H1 (cell line): ENCODE results near the gene HS6ST2. TPM values are rescaled to one million over a fixed set of nuclear protein-coding genes. Genes with fewer than 3 reads are reported as not detected.

Experiments
- CTCF ChIA-PET: fragments of 300-600 bp; sonication (Branson Sonifier 250); formaldehyde crosslinking; loops from one replicate; lab custom pipeline; 2021; ENCODE audit not compliant: partially characterized antibody; lab: Charles Lee
- POLR2A ChIA-PET: fragments of 300-600 bp; sonication (Branson Sonifier 250); formaldehyde crosslinking; loops from one replicate; lab custom pipeline; 2021; ENCODE audit warnings: inconsistent platforms; ENCODE audit not compliant: partially characterized antibody; lab: Charles Lee
- DNase-seq, 2 experiments: peaks; one replicate each; pipeline versions ENCODE4 v3.0.0 to v3.0.0-alpha.2; 2010 to 2022; ENCODE audit warnings: low spot score in 2 of 2, low read depth in 1 of 2, mixed read lengths in 1 of 2
- FAIRE-seq: peaks from 2 replicates; lab custom pipeline; 2011; peaks lifted over from hg19 to GRCh38; lab: Jason Lieb, UNC
- H2AFZ ChIP-seq: 2 replicates; pipeline ENCODE4 v1.8.1; 2012; ENCODE audit warnings: low read length, inconsistent platforms
- H2AK5ac ChIP-seq: 2 replicates; pipeline ENCODE4 v1.6.1; 2013; ENCODE audit warnings: low read depth, low read length
- H2BK120ac ChIP-seq: replicated peaks from 2 replicates; pipeline ENCODE3; 2013; ENCODE audit warnings: low read depth, low read length, inconsistent platforms
- H2BK12ac ChIP-seq: 2 replicates; pipeline ENCODE4 v1.6.1; 2013; ENCODE audit warnings: low read depth, low read length
- H2BK15ac ChIP-seq: 2 replicates; pipeline ENCODE4 v1.6.1; 2013; ENCODE audit warnings: low read length
- H2BK20ac ChIP-seq: 2 replicates; pipeline ENCODE4 v1.6.1; 2013; ENCODE audit warnings: low read length
- H2BK5ac ChIP-seq: 2 replicates; pipeline ENCODE4 v1.6.1; 2013; ENCODE audit warnings: low read depth, low read length
- H3K14ac ChIP-seq: 2 replicates; pipeline ENCODE4 v1.6.1; 2013; ENCODE audit warnings: inconsistent platforms; ENCODE audit not compliant: insufficient read length
- H3K18ac ChIP-seq: 2 replicates; pipeline ENCODE4 v1.6.1; 2013; ENCODE audit warnings: low read length; ENCODE audit errors: extremely low read depth
- H3K23ac ChIP-seq: 2 replicates; pipeline ENCODE4 v1.6.1; 2013; ENCODE audit warnings: inconsistent platforms; ENCODE audit not compliant: insufficient read length
- H3K23me2 ChIP-seq: 2 replicates; pipeline ENCODE4 v1.6.1; 2013; ENCODE audit warnings: low read depth, low read length
- H3K27ac ChIP-seq: 2 replicates; pipeline ENCODE4 v1.6.1; 2011; ENCODE audit warnings: low read depth, low read length, inconsistent platforms
- H3K27me3 ChIP-seq, 4 experiments: replicated peaks in 1 of 4; 1 replicate in 1 of 4; 2 replicates in 3 of 4; pipeline versions ENCODE4 v1.6.1 to v1.8.1; 2011 to 2013; ENCODE audit warnings: low read length in 3 of 4, mild to moderate bottlenecking in 3 of 4, inconsistent platforms in 2 of 4, mixed read lengths in 2 of 4, moderate library complexity in 1 of 4; ENCODE audit not compliant: control insufficient read depth in 3 of 4, insufficient read depth in 3 of 4; ENCODE audit errors: extremely low read depth in 1 of 4
- H3K36me3 ChIP-seq, 4 experiments: 2 replicates each; pipeline versions ENCODE4 v1.6.1 to v1.8.1; 2011 to 2013; ENCODE audit warnings: mild to moderate bottlenecking in 4 of 4, low read length in 3 of 4, moderate library complexity in 2 of 4, control low read depth in 1 of 4, inconsistent platforms in 1 of 4; ENCODE audit not compliant: insufficient read depth in 4 of 4, control insufficient read depth in 2 of 4
- H3K4ac ChIP-seq: replicated peaks from 2 replicates; pipeline ENCODE3; 2013; ENCODE audit warnings: low read length, low read depth, mixed read lengths, inconsistent platforms; ENCODE audit not compliant: insufficient read length
- H3K4me1 ChIP-seq, 4 experiments: replicated peaks in 1 of 4; 1 replicate in 1 of 4; 2 replicates in 3 of 4; pipeline versions ENCODE4 v1.6.1 to v1.8.1; 2011 to 2013; ENCODE audit warnings: low read length in 3 of 4, inconsistent platforms in 2 of 4, mixed read lengths in 1 of 4; ENCODE audit not compliant: insufficient read depth in 4 of 4, control insufficient read depth in 3 of 4
- H3K4me2 ChIP-seq, 2 experiments: 2 replicates each; pipeline versions ENCODE4 v1.6.1 to v1.8.1; 2011 to 2013; ENCODE audit warnings: low read depth in 2 of 2, low read length in 2 of 2, control low read depth in 1 of 2, inconsistent platforms in 1 of 2, mild to moderate bottlenecking in 1 of 2; ENCODE audit not compliant: insufficient read depth in 1 of 2
- H3K4me3 ChIP-seq, 4 experiments: fragments of 200-600, 300-600 bp in 1 of 4; sonication (generic), shearing (Covaris generic), sonication (Bioruptor Twin) in 1 of 4; 2 replicates each; pipeline versions ENCODE4 v1.5.1 to v1.8.1; 2011 to 2016; ENCODE audit warnings: low read length in 4 of 4, low read depth in 3 of 4, control low read depth in 2 of 4, inconsistent platforms in 2 of 4, mild to moderate bottlenecking in 2 of 4, mixed read lengths in 1 of 4, moderate library complexity in 1 of 4; ENCODE audit not compliant: insufficient read depth in 2 of 4; ENCODE audit errors: extremely low read depth in 1 of 4
- H3K56ac ChIP-seq: replicated peaks from 2 replicates; pipeline ENCODE3; 2013; ENCODE audit warnings: low read depth, mild to moderate bottlenecking, mixed read lengths, low read length, inconsistent platforms; ENCODE audit not compliant: insufficient read length
- H3K79me1 ChIP-seq: 2 replicates; pipeline ENCODE4 v1.6.1; 2013; ENCODE audit warnings: low read depth, low read length, control low read depth
- H3K79me2 ChIP-seq, 2 experiments: 2 replicates each; pipeline versions ENCODE4 v1.6.1 to v1.8.1; 2012 to 2013; ENCODE audit warnings: low read length in 2 of 2, mild to moderate bottlenecking in 2 of 2, inconsistent platforms in 1 of 2; ENCODE audit not compliant: insufficient read depth in 2 of 2, control insufficient read depth in 1 of 2
- H3K9ac ChIP-seq, 4 experiments: replicated peaks in 1 of 4; 1 replicate in 1 of 4; 2 replicates in 3 of 4; pipeline versions ENCODE4 v1.6.1 to v1.8.1; 2011 to 2013; ENCODE audit warnings: low read depth in 3 of 4, low read length in 3 of 4, control low read depth in 2 of 4, mild to moderate bottlenecking in 2 of 4, moderate library complexity in 2 of 4, inconsistent platforms in 1 of 4; ENCODE audit errors: extremely low read depth in 1 of 4
- H3K9me3 ChIP-seq, 2 experiments: 2 replicates each; pipeline versions ENCODE4 v1.6.1 to v1.8.1; 2012 to 2013; ENCODE audit warnings: mild to moderate bottlenecking in 2 of 2, moderate library complexity in 2 of 2, control low read depth in 1 of 2, inconsistent platforms in 1 of 2, low read depth in 1 of 2, low read length in 1 of 2, mixed read lengths in 1 of 2; ENCODE audit not compliant: insufficient read depth in 2 of 2
- H4K20me1 ChIP-seq, 2 experiments: replicated peaks in 1 of 2; 2 replicates each; pipeline versions ENCODE3 to v1.8.1; 2011 to 2013; ENCODE audit warnings: inconsistent platforms in 2 of 2, low read length in 2 of 2, mild to moderate bottlenecking in 1 of 2; ENCODE audit not compliant: insufficient read depth in 2 of 2, control insufficient read depth in 1 of 2
- H4K5ac ChIP-seq: 2 replicates; pipeline ENCODE4 v1.6.1; 2013; ENCODE audit warnings: low read length, low read depth, mixed read lengths, inconsistent platforms; ENCODE audit not compliant: insufficient read length
- H4K8ac ChIP-seq: 2 replicates; pipeline ENCODE4 v1.8.0; 2013; ENCODE audit warnings: mild to moderate bottlenecking, moderate library complexity, low read length, inconsistent platforms; ENCODE audit not compliant: insufficient read depth; ENCODE audit errors: extremely low read depth
- H4K91ac ChIP-seq: replicated peaks from 2 replicates; pipeline ENCODE3; 2013; ENCODE audit warnings: low read length, mixed read lengths, inconsistent platforms; ENCODE audit not compliant: insufficient read length
- EP300 ChIP-seq, 2 experiments: IDR thresholded peaks; 1 replicate in 1 of 2; 2 replicates in 1 of 2; pipeline ENCODE4 v1.6.1; 2011 to 2012; ENCODE audit warnings: low read depth in 2 of 2, low read length in 2 of 2, mild to moderate bottlenecking in 2 of 2, borderline replicate concordance in 1 of 2, inconsistent platforms in 1 of 2, moderate library complexity in 1 of 2
- SP2 ChIP-seq: IDR thresholded peaks from 2 replicates; pipeline ENCODE4 v1.6.1; 2012; ENCODE audit warnings: mild to moderate bottlenecking, low read length, inconsistent platforms
- TEAD4 ChIP-seq: IDR thresholded peaks from 2 replicates; pipeline ENCODE4 v1.6.1; 2012; ENCODE audit warnings: low read depth, low read length, inconsistent platforms, mixed read lengths
- ZNF274 ChIP-seq: IDR thresholded peaks from 2 replicates; pipeline ENCODE4 v1.7.0; 2012; ENCODE audit warnings: low read length, borderline replicate concordance; ENCODE audit errors: extremely low read depth
- WGBS, 2 experiments: shearing (Covaris generic) in 1 of 2; methylation state at CpG; one replicate each; pipeline versions ENCODE4 v1.1.6 to v1.1.7; 2013 to 2015; ENCODE audit warnings: low lambda C conversion rate in 2 of 2, mixed read lengths in 2 of 2, inconsistent platforms in 1 of 2, low coverage in 1 of 2, missing lambda C conversion rate in 1 of 2; ENCODE audit not compliant: insufficient replicate concordance in 2 of 2, insufficient coverage in 1 of 2, insufficient read length in 1 of 2; ENCODE audit errors: extremely low coverage in 1 of 2, missing lambda C conversion rate in 1 of 2; 5-methylcytosine and 5-hydroxymethylcytosine counted together
- polyA plus RNA-seq, 7 experiments: library from polyadenylated mRNA; depleted of rRNA in 3 of 7; stranded (reverse) in 5 of 7; unstranded in 2 of 7; fragments of >200 nt in 5 of 7; fragments of 200-250 nt in 2 of 7; gene quantifications; 1 replicate in 5 of 7; 2 replicates in 1 of 7; 4 replicates in 1 of 7; pipeline versions ENCODE4 v1.2.1 to v1.2.3, GENCODE V29; 2011 to 2013; ENCODE audit warnings: missing spikeins in 2 of 7, mixed read lengths in 2 of 7
- total RNA-seq: library from RNA; stranded (reverse); fragmentation: NEBNext Ultra II Directional; extraction: Animal tissue kit (Norgen Biotek cat#: 25700); gene quantifications from 2 replicates; pipeline ENCODE4 v1.2.1, GENCODE V29; 2021
- TF ChIP-seq, protein P1 (sequence below), 3 experiments: IDR thresholded peaks; 1 replicate in 2 of 3; 2 replicates in 1 of 3; pipeline versions ENCODE4 v1.5.1 to v1.6.1; 2011; ENCODE audit warnings: low read length in 3 of 3, mild to moderate bottlenecking in 3 of 3, inconsistent platforms in 2 of 3, low read depth in 1 of 3, moderate library complexity in 1 of 3; ENCODE audit not compliant: insufficient read depth in 1 of 3; ENCODE audit errors: control extremely low read depth in 1 of 3
- TF ChIP-seq, protein P2 (sequence below): IDR thresholded peaks from 2 replicates; pipeline ENCODE4 v1.6.1; 2011; ENCODE audit warnings: low read length, improper control_type of control experiment

The HS6ST2 gene
- total and polyA plus RNA-seq, 2 of the 8 experiments (the other 6 are each of a cell fraction or from before 2014, with no cell fraction given) = 3.9 TPM

DNA sequence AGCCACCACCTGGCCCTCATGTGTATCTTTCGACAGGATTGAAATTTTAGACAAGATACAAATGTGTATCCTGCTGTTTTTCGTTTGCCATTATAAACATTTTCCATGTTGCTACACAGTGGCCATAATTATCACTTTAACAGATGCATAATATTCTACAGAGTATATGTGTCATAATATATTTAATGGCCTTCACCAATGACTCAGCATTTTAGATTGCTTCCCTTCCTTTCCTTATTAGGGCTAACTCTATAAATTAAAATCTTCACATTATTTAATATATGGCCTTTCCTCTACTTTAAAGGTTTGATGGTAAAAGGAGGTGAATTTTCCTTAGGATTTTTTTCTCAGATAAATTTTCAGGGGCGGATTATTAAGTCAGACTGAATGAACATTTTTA, 97.4 kb downstream of the HS6ST2 start:
- FAIRE-seq = no peak

More for the DNA sequence above, 97.4 kb downstream of the HS6ST2 start:
- TF ChIP-seq ZNF274 (no peak), EP300 (IDR thresholded peaks at IDR 0.05; ENCODE audit: borderline replicate concordance in 1 of 2, low read depth in 2 of 2, low read length in 2 of 2) (no peak), TEAD4 (no peak), SP2 (no peak)
- TF ChIP-seq, protein P1, sequence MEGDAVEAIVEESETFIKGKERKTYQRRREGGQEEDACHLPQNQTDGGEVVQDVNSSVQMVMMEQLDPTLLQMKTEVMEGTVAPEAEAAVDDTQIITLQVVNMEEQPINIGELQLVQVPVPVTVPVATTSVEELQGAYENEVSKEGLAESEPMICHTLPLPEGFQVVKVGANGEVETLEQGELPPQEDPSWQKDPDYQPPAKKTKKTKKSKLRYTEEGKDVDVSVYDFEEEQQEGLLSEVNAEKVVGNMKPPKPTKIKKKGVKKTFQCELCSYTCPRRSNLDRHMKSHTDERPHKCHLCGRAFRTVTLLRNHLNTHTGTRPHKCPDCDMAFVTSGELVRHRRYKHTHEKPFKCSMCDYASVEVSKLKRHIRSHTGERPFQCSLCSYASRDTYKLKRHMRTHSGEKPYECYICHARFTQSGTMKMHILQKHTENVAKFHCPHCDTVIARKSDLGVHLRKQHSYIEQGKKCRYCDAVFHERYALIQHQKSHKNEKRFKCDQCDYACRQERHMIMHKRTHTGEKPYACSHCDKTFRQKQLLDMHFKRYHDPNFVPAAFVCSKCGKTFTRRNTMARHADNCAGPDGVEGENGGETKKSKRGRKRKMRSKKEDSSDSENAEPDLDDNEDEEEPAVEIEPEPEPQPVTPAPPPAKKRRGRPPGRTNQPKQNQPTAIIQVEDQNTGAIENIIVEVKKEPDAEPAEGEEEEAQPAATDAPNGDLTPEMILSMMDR (IDR thresholded peaks at IDR 0.05; ENCODE audit: control extremely low read depth in 1 of 3, insufficient read depth in 1 of 3, low read depth in 1 of 3, low read length in 3 of 3) = no peak
- TF ChIP-seq, protein P2, sequence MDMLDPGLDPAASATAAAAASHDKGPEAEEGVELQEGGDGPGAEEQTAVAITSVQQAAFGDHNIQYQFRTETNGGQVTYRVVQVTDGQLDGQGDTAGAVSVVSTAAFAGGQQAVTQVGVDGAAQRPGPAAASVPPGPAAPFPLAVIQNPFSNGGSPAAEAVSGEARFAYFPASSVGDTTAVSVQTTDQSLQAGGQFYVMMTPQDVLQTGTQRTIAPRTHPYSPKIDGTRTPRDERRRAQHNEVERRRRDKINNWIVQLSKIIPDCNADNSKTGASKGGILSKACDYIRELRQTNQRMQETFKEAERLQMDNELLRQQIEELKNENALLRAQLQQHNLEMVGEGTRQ = no peak
- H3K79me1 ChIP-seq = no peaks in the 10 kb centered on the region
- ChIA-PET POLR2A (no interaction called here), CTCF (interaction anchor here (0.7 kb wide), 1 partner anchor 146 kb away, joined by 3 read pairs; no protein-coding TSS in a partner anchor)
- H3K18ac ChIP-seq = no peak overlapping the region
- no peak overlapping the region for H4K5ac ChIP-seq
- no peak overlapping the region for H2BK120ac ChIP-seq
- no peak overlapping the region for H4K8ac ChIP-seq
- no peak overlapping the region for H3K4me2 ChIP-seq
- no peak for DNase-seq
- H3K4ac ChIP-seq = no peak overlapping the region
- no peaks in the 10 kb centered on the region for H3K79me2 ChIP-seq
- no peaks in the 10 kb centered on the region for H3K36me3 ChIP-seq
- no peaks in the 10 kb centered on the region for H3K23me2 ChIP-seq
- no peak overlapping the region for H2BK20ac ChIP-seq
- no peak overlapping the region for H2BK5ac ChIP-seq
- no peaks in the 10 kb centered on the region for H3K9me3 ChIP-seq
- no peak overlapping the region for H3K27ac ChIP-seq
- H2AK5ac ChIP-seq = no peak overlapping the region
- WGBS, 2 experiments = 87% methylated on average over 3 of the region's 3 CpGs; no CpG with 5 or more reads in 1 of the 2 experiments
- H3K9ac ChIP-seq = no peak overlapping the region
- no peak overlapping the region for H3K56ac ChIP-seq
- H2AFZ ChIP-seq = no peak overlapping the region
- no peaks in the 10 kb centered on the region for H3K4me1 ChIP-seq
- H4K20me1 ChIP-seq = no peaks in the 10 kb centered on the region
- no peak overlapping the region for H4K91ac ChIP-seq
- H3K27me3 ChIP-seq = no peaks in the 10 kb centered on the region
- no peak overlapping the region for H2BK12ac ChIP-seq
- H3K4me3 ChIP-seq = no peak overlapping the region
- H3K14ac ChIP-seq = no peak overlapping the region
- H3K23ac ChIP-seq = no peak overlapping the region
- H2BK15ac ChIP-seq = no peak overlapping the region
